HK-2 (cell line): Measurements from ENCODE around the gene PIP5K1C.

Source experiments
- DNase-seq: peaks from one replicate; pipeline ENCODE4 v3.0.0-alpha.2; 2018; ENCODE audit not compliant: unreplicated experiment

Gene PIP5K1C, protein sequence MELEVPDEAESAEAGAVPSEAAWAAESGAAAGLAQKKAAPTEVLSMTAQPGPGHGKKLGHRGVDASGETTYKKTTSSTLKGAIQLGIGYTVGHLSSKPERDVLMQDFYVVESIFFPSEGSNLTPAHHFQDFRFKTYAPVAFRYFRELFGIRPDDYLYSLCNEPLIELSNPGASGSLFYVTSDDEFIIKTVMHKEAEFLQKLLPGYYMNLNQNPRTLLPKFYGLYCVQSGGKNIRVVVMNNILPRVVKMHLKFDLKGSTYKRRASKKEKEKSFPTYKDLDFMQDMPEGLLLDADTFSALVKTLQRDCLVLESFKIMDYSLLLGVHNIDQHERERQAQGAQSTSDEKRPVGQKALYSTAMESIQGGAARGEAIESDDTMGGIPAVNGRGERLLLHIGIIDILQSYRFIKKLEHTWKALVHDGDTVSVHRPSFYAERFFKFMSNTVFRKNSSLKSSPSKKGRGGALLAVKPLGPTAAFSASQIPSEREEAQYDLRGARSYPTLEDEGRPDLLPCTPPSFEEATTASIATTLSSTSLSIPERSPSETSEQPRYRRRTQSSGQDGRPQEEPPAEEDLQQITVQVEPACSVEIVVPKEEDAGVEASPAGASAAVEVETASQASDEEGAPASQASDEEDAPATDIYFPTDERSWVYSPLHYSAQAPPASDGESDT

DNA sequence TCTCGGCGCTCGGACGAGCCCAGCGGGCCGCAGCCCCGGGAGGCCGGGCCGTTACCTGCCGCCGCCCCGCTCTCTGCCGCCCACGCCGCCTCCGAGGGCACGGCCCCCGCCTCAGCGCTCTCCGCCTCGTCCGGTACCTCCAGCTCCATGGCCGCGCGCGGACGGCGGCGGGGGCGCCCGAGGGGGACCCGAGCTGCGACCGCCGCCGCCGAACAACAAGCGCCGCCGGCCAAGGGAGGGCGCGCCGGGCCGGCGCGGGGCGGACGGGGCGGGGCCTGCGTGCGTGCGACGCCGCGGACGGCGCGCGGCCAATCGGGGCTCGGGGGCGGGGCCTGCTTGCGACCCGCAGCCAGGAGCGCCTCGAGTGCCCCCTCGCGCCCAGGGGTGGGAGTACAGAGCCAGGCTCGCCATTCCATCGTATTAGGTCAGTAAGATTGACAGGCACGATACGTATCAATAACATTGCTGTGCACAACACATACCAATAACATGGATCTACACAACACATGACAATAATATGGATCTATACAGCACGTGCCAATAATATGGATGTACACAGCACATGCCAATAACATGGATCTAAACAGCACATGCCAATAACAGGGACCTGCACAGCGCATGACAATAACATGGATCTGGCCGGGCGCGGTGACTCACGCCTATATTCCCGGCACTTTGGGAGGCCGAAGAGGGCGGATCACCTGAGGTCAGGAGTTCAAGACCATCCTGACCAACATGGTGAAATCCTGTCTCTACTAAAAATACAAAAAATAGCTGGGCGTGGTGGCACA lies at the start of gene PIP5K1C:
Gene PIP5K1C, minus strand, starts transcription at position 227 of the 791 bp plus-strand sequence. Its CDS starts 78 bp downstream, at position 149.
- peak; percentile 90 for DNase-seq

GRCh38 chr19:3748965-3749364 lies 48.7 kb upstream of the PIP5K1C start:
- DNase-seq, result no peak

GRCh38 chr19:3746371-3747056 lies 46.2 kb upstream of the PIP5K1C start:
- DNase-seq, result no peak

DNA sequence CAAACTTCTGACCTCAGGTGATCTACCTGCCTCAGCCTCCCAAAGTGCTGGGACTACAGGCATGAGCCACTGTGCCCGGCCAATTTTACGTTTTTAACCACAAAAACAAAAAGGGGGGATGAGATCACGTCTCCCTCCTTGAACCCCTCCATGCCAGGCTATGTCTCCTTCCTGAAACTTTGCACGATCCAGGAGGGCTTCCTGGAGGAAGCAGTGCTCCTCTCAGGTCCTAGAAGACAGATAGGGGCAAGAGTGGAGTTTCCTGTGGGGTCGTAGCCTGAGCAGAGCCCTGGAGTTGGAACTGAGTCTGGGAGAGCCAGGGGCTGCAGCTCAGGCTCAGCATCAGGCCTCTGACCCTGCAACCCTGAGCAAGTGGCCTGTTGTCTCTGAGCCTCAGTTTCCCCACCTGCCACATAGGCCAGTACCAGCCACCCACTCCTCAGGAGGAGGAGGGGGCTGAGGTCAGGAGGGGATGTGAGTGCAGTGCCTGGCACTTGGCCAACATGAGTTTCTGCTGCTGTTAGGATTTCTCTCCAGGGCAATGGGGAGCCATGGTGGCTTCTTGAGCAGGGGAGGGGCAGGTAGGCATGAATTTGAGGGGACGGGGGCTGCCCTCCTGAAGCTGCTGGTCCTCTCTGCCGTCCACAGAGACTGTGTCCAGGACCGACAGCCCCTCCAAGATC lies 45.2 kb upstream of the PIP5K1C start:
- no peak for DNase-seq

DNA sequence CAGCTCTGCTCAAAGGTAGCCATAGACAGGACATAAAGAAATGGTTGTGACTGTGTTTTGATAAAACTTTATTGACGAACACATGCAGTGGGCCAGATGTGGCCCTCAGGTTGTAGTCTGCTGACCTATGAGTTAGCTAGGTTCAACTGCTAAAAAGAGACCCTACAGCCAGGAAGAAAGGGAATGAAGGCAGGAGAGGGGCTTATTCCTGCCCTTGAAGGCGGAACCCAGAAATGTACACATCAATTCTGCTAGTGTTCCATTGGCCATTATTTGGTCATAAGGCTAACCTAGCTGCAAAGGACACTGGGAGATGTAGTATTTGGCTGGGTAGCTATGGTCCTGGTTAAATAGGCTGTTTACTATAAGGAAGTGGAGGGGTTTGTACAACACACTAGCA lies 43.2 kb upstream of the PIP5K1C start:
- no peak for DNase-seq

DNA sequence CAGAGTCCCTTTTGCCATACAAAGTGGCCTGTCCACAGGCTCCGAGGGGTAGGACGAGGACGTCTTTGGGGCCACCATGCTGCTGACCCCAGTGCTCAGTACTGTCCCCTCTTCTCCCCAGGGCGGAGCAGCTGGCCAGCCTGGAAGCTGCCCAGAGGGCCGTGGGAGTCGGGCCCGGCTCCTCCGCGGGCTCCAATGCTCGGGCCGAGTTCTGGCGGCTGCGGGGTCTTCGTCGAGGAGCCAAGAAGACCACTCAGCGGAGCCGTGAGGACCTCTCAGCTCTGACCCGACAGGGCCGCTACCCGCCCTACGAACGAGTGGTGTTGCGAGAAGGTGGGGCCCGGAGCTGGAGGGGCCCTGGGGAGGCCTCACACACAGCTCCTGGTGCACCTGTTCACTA lies 40.2 kb upstream of the PIP5K1C start:
- DNase-seq, result no peak

DNA sequence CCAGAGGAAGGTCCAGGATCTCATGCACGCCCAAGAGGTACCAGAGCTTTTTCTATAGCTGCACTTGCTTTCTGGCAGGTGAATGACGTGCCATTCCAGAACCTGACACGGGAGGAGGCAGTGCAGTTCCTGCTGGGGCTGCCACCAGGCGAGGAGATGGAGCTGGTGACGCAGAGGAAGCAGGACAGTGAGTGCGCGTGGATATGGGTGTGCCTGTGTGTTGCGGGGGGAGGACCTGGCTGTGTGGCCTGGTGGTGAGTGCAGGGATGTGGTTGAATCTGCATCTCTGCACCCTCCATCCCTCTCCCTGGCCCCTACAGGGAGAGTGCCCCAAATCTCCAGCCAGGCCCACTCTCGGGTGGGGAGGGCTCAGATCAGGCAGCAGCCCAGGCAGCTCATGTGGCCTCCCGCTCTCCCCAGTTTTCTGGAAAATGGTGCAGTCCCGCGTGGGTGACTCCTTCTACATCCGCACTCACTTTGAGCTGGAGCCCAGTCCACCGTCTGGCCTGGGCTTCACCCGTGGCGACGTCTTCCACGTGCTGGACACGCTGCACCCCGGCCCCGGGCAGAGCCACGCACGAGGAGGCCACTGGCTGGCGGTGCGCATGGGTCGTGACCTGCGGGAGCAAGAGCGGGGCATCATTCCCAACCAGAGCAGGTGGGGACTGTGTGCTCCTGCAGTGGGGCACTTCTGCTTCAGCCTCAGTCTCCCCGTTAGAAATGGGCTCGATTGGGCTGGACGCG lies 38.4 kb upstream of the PIP5K1C start:
- DNase-seq, result no peak

- DNase-seq, result no peak
Measured at GRCh38 chr19:3737487-3738205, 37.4 kb upstream of the PIP5K1C start.

- no peak for DNase-seq
Measured at GRCh38 chr19:3736106-3736724, 35.9 kb upstream of the PIP5K1C start.

DNA sequence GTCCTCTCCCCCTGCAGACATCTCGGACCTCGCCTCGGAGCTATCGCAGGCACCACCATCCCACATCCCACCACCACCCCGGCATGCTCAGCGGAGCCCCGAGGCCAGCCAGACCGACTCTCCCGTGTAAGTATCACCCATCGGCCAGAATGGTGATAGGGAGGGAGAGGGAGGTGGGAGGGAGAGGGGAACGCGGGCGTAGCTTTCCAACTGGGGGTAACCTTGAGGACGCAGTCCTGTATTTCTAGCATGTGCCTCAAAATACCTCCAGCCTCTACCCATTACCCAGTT lies 34.0 kb upstream of the PIP5K1C start:
- no peak for DNase-seq

- DNase-seq, result no peak
Measured at GRCh38 chr19:3733549-3734309, 33.5 kb upstream of the PIP5K1C start.

GRCh38 chr19:3732108-3732507 lies 31.8 kb upstream of the PIP5K1C start:
- DNase-seq, result no peak

DNA sequence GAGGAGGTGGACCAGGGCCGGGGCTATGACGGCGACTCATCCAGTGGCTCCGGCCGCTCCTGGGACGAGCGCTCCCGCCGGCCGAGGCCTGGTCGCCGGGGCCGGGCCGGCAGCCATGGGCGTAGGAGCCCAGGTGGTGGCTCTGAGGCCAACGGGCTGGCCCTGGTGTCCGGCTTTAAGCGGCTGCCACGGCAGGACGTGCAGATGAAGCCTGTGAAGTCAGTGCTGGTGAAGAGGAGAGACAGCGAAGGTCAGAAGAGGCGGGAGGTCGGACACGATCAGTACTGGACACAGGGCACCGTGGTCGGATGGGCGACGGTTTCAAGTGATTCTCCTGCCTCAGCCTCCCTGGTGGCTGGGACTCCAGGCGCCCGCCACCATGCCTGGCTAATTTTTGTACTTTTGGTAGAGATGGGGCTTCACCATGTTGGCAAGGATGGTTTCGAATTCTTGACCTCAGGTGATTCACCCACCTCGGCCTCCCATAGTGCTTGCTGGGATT lies 30.2 kb upstream of the PIP5K1C start:
- DNase-seq, result no peak

GRCh38 chr19:3725640-3726310 lies 25.5 kb upstream of the PIP5K1C start:
- DNase-seq, result no peak

- no peak for DNase-seq
Measured at GRCh38 chr19:3725121-3725520, 24.9 kb upstream of the PIP5K1C start.

- no peak for DNase-seq
Measured at GRCh38 chr19:3723883-3724282, 23.6 kb upstream of the PIP5K1C start.

- DNase-seq, result no peak
Measured at GRCh38 chr19:3723110-3723488, 22.8 kb upstream of the PIP5K1C start.

DNA sequence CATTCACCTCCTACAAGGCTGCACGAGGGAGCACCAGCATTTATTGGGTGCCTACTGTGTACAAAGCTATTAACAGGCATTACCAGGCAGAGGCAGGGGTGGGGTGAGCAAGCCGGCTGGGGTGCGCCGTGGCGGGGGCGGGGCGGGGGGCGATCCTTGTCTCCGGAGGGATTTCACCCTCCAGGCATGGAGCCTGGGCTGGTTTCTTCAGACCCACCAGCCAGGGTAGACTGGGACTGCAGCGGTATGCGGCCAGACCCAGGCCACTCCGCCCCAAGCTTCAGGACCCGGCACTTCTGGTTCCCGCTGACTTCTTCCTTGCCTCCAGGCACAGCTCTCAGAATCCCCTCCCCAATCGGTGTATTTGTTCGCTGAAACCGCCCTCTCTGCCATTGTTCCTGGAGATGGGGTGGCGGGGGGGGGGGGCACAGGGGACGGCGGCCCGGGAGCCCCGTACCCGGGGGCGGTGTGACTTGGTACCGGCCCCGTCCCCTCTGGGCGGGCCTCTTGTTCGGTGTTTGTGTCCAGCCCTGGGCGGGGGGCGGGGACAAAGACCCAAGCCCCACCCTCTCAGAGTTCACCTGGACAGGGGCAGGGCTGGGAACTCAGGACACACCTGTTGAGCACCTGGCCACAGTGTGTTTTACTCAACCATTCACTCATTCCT lies 22.3 kb upstream of the PIP5K1C start:
- no peak for DNase-seq
